MM.1S (cell line): ENCODE results near the gene RIC8A.

Experiments used
- DNase-seq: peaks from one replicate; pipeline ENCODE4 v3.0.0-alpha.2; 2015
- H2AFZ ChIP-seq: fragments of 300-600 bp; sonication (generic); 2 replicates; pipeline ENCODE4 v1.6.0; 2016; ENCODE audit warnings: antibody characterized with exemption, low read length
- H3F3A ChIP-seq: fragments of 300-600 bp; sonication (generic); 2 replicates; pipeline ENCODE4 v1.6.1; 2016; ENCODE audit warnings: mild to moderate bottlenecking, antibody characterized with exemption, low read length, moderate library complexity, mixed read lengths; ENCODE audit not compliant: insufficient read depth
- H3K27ac ChIP-seq: fragments of 300-600 bp; sonication (generic); 2 replicates; pipeline ENCODE4 v1.5.1; 2016; ENCODE audit warnings: mild to moderate bottlenecking, low read length
- H3K27me3 ChIP-seq: fragments of 300-600 bp; sonication (generic); replicated peaks from 2 replicates; pipeline ENCODE4 v1.6.0; 2016; ENCODE audit warnings: low read length; ENCODE audit not compliant: insufficient read depth
- H3K36me3 ChIP-seq: fragments of 300-600 bp; sonication (generic); replicated peaks from 2 replicates; pipeline ENCODE4 v1.6.1; 2016; ENCODE audit warnings: mild to moderate bottlenecking, low read length, mixed read lengths; ENCODE audit not compliant: insufficient read depth
- H3K4me1 ChIP-seq: fragments of 300-600 bp; sonication (generic); 2 replicates; pipeline ENCODE4 v1.6.1; 2016; ENCODE audit warnings: low read length, mixed read lengths
- H3K4me2 ChIP-seq: fragments of 300-600 bp; sonication (generic); 2 replicates; pipeline ENCODE4 v1.6.0; 2016; ENCODE audit warnings: low read depth, low read length
- H3K4me3 ChIP-seq: fragments of 300-600 bp; sonication (generic); 2 replicates; pipeline ENCODE4 v1.5.1; 2016; ENCODE audit warnings: low read length, mixed read lengths
- H3K79me2 ChIP-seq: fragments of 300-600 bp; sonication (generic); 2 replicates; pipeline ENCODE4 v1.6.1; 2016; ENCODE audit warnings: mixed run types, low read length, mixed read lengths
- H3K9ac ChIP-seq: fragments of 300-600 bp; sonication (generic); 2 replicates; pipeline ENCODE4 v1.6.1; 2016; ENCODE audit warnings: low read length, mixed read lengths
- H3K9me2 ChIP-seq: fragments of 300-600 bp; sonication (generic); replicated peaks from 2 replicates; pipeline ENCODE4 v1.6.1; 2016; ENCODE audit warnings: mild to moderate bottlenecking, low read length, mixed read lengths; ENCODE audit not compliant: insufficient read depth
- H3K9me3 ChIP-seq: fragments of 300-600 bp; sonication (generic); replicated peaks from 2 replicates; pipeline ENCODE4 v1.6.1; 2016; ENCODE audit warnings: mild to moderate bottlenecking, low read length, mixed read lengths; ENCODE audit not compliant: insufficient read depth
- H4K20me1 ChIP-seq: fragments of 300-600 bp; sonication (generic); 2 replicates; pipeline ENCODE4 v1.6.1; 2016; ENCODE audit warnings: mild to moderate bottlenecking, low read length, moderate library complexity, mixed read lengths; ENCODE audit not compliant: insufficient read depth
- EZH2 ChIP-seq: fragments of 300-600 bp; sonication (generic); optimal IDR thresholded peaks from 2 replicates; pipeline ENCODE3; 2017; ENCODE audit warnings: low read depth, mild to moderate bottlenecking, antibody characterized with exemption, low read length, mixed read lengths
- EZH2phosphoT487 ChIP-seq: fragments of 300-600 bp; sonication (generic); IDR thresholded peaks from 2 replicates; pipeline ENCODE4 v1.6.1; 2018; ENCODE audit warnings: antibody characterized with exemption, low read length
- TF ChIP-seq, protein P1 (sequence below): fragments of 300-600 bp; sonication (generic); IDR thresholded peaks from 2 replicates; pipeline ENCODE4 v1.5.1; 2016; ENCODE audit warnings: antibody characterized with exemption, low read length, mixed read lengths

RIC8A gene

DNA sequence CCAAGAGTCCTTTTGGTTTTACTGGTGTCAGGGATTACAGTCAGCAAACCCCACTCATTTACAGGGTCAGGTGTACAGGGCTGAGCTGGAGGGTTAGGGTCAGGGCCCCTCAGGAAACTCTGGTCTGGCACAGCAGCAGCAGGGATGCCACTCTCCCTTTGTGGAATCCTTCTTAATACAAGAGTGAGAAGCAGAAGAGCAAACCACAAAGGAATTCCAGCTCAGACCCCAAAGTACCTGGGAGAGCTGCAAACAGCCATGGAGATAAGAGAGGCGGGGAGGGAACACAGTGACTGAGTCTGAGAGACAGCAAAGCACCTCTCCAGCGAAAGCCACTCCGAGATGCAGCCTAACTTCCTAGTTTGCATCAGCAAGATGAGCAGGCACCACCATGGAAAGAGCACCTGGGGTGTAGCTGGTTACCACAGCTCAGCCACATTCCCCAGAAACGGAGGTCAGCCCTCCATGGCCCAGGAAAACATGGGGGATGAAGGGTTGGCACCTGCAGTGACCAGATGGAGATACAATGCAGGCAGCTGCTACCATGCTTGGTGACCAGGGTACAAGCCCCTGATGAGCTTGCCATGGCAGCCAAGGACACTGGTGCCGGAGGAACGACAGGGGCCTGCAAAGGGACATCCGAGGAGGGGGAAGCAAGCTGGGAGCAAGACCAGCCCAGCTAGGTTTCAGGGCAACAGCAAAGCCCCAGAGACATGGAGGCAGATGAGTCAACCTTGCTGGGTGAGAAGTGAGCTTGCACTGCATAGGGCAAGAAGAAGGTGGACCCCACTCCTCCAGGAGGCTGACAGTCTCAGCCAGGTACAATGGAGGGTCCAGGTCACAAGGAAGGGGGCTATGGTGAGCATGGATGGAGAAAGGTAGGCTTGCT, 4.2 kb upstream of the RIC8A start:
- no peaks in the 10 kb centered on the region for H3K9me3 ChIP-seq
- TF ChIP-seq EZH2phosphoT487 = no peak
- H3K9me2 ChIP-seq = no peaks in the 10 kb centered on the region
- H4K20me1 ChIP-seq = no peaks in the 10 kb centered on the region; the same call in 1 of the 2 replicates
- DNase-seq = no peak
- H3K4me1 ChIP-seq = peaks cover 5% of the 10 kb centered on the region; the same call in 1 of the 2 replicates
- no peak overlapping the region for H3K4me2 ChIP-seq
- no peak overlapping the region for H3K4me3 ChIP-seq
- H3K27me3 ChIP-seq = no peaks in the 10 kb centered on the region
- H3K27ac ChIP-seq = no peak overlapping the region
- no peak overlapping the region for H2AFZ ChIP-seq
- H3F3A ChIP-seq = peaks cover 9% of the 10 kb centered on the region
- peaks cover 29% of the 10 kb centered on the region for H3K79me2 ChIP-seq
- no peaks in the 10 kb centered on the region; the same call in 1 of the 2 replicates for H3K36me3 ChIP-seq
- no peak overlapping the region for H3K9ac ChIP-seq

DNA sequence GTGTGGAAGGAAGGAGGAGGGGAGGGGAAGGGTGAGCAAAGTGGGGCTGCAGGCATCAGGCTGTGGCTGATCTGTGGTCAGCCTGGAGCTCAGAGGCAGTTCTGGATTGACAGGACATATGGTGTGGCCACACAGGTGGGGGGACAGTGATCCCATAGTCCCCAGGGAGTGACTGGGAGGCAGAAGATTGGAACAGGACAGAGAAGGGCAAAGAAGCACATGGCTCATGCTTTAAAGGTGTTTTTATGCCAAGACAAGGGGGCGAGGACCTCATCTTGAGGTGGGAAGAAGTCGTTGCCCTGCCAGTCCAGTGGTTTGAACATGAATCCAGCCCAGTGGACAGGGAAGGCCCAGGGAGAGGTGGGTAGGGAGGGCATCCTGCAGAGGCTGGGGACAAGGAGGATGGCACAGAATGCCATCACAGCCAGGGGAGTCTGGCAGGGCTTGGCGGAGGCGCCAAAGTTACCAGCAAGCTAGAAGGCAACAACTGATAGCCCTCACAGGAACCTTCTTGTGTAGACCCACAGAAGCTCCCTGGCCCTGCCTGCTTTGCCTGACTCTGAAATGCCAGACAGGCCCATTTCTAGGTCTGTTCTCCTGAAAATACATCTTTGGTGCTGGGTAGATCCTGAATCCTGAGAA, 3.4 kb upstream of the RIC8A start:
- no peak overlapping the region for H3K27ac ChIP-seq
- no peaks in the 10 kb centered on the region; the same call in 1 of the 2 replicates for H4K20me1 ChIP-seq
- no peak for TF ChIP-seq EZH2
- TF ChIP-seq, protein P1, sequence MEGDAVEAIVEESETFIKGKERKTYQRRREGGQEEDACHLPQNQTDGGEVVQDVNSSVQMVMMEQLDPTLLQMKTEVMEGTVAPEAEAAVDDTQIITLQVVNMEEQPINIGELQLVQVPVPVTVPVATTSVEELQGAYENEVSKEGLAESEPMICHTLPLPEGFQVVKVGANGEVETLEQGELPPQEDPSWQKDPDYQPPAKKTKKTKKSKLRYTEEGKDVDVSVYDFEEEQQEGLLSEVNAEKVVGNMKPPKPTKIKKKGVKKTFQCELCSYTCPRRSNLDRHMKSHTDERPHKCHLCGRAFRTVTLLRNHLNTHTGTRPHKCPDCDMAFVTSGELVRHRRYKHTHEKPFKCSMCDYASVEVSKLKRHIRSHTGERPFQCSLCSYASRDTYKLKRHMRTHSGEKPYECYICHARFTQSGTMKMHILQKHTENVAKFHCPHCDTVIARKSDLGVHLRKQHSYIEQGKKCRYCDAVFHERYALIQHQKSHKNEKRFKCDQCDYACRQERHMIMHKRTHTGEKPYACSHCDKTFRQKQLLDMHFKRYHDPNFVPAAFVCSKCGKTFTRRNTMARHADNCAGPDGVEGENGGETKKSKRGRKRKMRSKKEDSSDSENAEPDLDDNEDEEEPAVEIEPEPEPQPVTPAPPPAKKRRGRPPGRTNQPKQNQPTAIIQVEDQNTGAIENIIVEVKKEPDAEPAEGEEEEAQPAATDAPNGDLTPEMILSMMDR = no peak
- no peak for TF ChIP-seq EZH2phosphoT487
- H3K4me1 ChIP-seq = peaks cover 5% of the 10 kb centered on the region; the same call in 1 of the 2 replicates
- H3K9ac ChIP-seq = no peak overlapping the region
- peaks cover 34% of the 10 kb centered on the region for H3K79me2 ChIP-seq
- no peak overlapping the region for H3K4me3 ChIP-seq
- H3K9me2 ChIP-seq = no peaks in the 10 kb centered on the region
- no peak for DNase-seq
- no peak overlapping the region for H3K4me2 ChIP-seq
- H2AFZ ChIP-seq = no peak overlapping the region
- no peaks in the 10 kb centered on the region for H3K9me3 ChIP-seq
- no peaks in the 10 kb centered on the region; the same call in 1 of the 2 replicates for H3K36me3 ChIP-seq
- H3F3A ChIP-seq = peaks cover 10% of the 10 kb centered on the region
- no peaks in the 10 kb centered on the region for H3K27me3 ChIP-seq

DNA sequence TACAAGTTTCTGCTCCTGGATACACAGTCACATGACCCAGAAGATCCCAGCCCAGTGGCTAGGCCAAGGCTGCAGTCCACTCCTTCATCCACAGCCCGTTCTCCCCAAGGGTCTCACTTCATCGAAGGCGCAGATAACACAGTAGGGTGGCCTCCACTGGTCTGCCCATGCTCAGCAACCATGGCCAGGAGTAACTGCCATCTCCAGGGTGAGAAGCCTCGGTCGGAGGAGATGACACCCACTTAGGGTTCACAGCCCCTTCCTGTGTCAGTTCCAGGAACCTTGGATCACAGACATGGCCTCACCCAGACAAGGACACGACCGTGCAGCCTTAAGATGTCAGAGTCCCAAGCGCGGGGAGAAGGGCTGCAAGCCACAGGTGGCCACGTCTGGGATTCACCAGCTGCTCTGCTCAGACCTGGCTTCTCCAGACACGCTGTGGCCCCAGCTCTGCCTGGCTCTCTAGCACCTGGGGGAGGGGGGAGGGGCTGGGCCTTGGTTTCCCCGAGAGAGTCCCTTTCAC, 2.9 kb upstream of the RIC8A start:
- Histone ChIP-seq H3K79me2 (peaks cover 40% of the 10 kb centered on the region), H3K4me1 (peaks cover 10% of the 10 kb centered on the region), H3F3A (peaks cover 10% of the 10 kb centered on the region), H3K9ac (no peak overlapping the region), H3K36me3 (no peaks in the 10 kb centered on the region; the same call in 1 of the 2 replicates), H3K4me2 (no peak overlapping the region), H3K9me3 (no peaks in the 10 kb centered on the region), H3K9me2 (no peaks in the 10 kb centered on the region), H2AFZ (no peak overlapping the region), H3K4me3 (no peak overlapping the region), H3K27me3 (no peaks in the 10 kb centered on the region), H3K27ac (no peak overlapping the region), H4K20me1 (no peaks in the 10 kb centered on the region; the same call in 1 of the 2 replicates)
- TF ChIP-seq EZH2 (no peak), EZH2phosphoT487 (no peak)
- TF ChIP-seq, protein P1 = no peak
- no peak for DNase-seq
